Central memory CD4-positive, alpha-beta T cell (primary cell): ENCODE data around the gene TPCN2.

ENCODE experiments used
- DNase-seq: peaks from one replicate; pipeline ENCODE4 v3.0.0; 2022

Gene TPCN2

DNA sequence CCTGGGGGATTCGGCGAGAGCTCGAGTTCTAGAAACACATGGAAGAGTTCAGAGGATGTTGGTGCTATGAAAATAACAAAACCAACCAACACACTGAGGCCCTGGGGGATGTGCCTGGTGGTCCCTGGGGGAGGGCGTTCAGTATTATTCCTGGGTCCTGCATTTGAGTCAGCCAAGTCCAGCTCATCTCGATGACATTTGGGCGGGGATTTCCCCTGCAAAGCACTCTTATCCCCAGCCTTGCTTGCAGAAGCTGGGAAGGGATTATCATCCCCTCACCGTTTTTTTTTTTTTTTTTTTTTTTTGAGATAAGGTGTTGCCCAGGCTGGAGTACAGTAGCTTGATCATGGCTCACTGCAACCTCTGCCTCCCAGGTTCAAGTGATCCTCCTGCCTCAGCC is 104.9 kb downstream of the TPCN2 start:
- no peak for DNase-seq

DNA sequence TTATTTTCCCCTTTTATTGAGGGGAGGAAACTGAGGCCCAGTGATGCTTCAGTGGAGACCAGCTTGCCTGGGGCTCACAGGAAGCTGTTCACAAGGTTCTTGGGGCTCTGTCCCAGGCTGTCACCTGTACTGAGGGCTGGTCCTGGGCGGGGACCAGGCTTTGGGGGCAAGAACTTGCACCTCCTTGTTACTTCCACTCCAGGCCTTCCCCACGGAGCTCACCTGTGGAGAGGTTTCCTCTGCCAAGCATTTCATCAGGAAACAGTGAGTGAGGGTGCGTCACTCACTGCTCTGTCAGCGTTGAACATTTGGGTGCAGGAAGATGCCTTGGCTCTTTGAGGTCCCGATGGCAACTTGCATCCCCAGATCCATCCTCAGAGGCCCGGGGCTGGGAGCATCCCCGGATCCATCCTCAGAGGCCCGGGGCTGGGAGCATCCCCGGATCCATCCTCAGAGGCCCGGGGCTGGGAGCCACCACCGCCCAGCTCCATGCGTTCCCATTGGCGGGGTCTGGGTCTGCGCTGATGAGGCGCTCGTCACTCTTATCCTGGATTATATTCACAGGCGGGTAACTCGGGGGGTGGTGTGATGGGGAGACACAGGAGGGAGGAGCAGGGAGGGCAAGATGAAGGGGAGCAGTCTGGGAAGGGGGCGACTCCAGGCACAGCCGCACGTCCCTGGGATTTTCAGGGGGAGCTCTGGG is 105.6 kb downstream of the TPCN2 start:
- no peak for DNase-seq

- DNase-seq, result no peak
These were observed 106.2 kb downstream of the TPCN2 start for GRCh38 chr11:69154938-69155301.

DNA sequence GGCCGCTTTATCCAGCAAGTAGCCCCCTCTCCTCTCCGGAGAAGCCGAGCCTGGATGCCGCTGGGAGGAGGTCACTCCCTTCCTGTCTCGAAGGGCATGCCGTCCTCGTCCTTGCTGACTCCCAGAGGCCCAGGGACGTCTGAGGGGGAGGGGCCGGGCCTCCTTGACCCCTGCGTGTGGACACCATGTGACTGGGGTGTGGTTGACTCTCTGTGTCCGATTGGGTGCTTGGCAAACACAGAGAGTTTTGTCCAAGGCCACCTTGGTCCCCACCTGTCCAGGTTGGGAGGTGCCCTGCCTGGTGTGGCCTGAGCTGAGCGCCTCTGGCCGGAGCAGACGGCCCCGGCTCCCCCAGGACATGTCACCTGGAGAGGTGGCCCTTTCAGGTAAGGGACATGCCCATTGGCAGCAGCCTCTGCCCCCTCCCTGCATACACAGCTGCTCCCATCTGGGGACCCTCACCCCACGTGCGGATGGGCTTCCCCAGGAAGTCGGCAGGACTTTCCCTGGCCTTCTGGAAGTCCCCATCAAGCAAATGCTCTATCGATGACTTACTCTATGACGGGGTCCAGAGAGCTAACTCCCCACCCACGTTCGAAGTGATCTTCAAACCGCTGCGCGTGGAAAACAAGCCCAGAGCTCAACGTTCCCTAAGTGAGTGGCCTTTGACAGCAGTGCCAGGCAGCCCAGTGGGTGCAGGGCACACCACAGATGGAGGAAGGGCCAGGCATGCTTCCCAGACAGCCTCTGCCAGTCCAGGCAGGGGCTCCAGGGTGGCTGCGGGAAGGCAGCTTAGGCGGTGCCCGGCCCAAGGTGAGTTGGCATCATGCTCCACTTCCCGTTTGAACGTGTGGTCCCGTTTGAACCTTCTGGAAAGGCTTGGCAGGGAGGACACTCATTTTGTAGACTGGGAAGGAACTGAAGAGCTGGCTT is 106.8 kb downstream of the TPCN2 start, which contains the start of gene SMIM38:
TSS of gene SMIM38 (plus strand) at position 634 of the 933 bp plus-strand sequence. CDS start 1,912 bp downstream, outside the sequence.
- no peak for DNase-seq

- DNase-seq, result no peak
These were observed 107.5 kb downstream of the TPCN2 start for GRCh38 chr11:69156235-69156639.

DNA sequence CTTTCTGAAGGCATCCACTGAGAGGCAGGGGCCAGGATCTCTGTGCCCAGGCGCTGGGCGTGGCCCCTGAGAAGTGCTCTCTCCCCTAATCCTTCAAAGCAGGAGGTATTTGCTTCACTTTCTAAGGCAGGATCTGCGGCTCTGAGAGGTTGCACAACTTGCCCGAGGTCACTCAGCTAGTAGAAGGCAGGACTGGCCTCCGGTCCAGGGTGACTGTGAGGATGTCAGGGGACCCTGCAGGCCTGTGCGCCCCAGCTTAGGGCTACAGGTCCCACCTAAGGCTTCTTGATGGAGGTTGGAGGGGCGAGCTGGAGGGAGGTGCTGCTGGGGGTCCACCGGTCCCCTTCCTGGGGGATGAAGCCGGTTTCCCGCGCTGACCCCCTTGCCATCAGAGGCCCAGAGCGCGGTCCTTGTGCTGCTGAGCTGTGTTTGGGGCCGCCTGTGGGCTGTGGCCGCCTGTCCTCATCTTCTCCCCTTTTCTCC is 108.0 kb downstream of the TPCN2 start:
- no peak for DNase-seq

- no peak for DNase-seq
These were observed 108.6 kb downstream of the TPCN2 start for GRCh38 chr11:69157156-69157821.

- no peak for DNase-seq
These were observed 109.1 kb downstream of the TPCN2 start for GRCh38 chr11:69157822-69158231.

DNA sequence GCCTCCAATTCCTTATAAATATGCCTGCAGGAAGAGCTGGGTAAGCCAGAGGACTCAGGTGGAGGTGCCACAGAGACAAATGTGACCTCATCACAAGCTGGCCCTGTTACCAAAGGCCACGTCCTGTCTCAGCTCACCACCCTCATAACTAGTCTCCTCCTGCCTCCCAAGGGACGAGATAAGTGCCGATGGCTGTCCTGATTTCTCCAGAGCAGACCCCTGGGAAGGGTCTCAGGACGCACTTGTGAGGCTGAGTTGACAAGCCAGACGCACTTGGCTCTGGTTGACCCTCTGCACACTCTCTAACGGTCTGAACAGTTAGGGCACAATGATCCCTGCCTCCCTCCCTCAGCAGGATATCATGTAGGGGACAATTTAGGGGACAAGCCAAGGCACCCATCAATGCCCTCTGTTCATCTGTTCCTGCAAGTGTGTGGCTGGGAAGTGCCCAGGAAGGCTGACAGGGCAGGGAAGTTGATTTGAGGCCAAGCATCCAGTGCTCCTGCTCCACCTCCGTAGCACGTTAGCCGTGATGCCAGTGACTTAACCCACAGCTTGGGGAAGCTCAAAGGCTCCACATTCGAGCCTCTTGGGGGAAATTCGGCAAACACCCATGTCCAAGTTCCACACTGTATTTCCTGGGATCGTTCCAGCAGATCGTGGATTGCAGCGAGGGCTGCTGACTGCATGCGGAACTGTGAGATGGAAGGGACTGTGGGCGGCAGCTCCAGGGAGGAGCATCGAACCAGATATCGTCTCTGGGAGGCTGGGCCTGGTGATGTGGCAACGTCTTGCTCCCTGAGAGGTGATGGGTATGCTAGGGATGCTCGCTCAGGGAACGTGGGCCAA is 109.8 kb downstream of the TPCN2 start:
- DNase-seq, result no peak

GRCh38 chr11:69159150-69159852 is 110.6 kb downstream of the TPCN2 start:
- no peak for DNase-seq

DNA sequence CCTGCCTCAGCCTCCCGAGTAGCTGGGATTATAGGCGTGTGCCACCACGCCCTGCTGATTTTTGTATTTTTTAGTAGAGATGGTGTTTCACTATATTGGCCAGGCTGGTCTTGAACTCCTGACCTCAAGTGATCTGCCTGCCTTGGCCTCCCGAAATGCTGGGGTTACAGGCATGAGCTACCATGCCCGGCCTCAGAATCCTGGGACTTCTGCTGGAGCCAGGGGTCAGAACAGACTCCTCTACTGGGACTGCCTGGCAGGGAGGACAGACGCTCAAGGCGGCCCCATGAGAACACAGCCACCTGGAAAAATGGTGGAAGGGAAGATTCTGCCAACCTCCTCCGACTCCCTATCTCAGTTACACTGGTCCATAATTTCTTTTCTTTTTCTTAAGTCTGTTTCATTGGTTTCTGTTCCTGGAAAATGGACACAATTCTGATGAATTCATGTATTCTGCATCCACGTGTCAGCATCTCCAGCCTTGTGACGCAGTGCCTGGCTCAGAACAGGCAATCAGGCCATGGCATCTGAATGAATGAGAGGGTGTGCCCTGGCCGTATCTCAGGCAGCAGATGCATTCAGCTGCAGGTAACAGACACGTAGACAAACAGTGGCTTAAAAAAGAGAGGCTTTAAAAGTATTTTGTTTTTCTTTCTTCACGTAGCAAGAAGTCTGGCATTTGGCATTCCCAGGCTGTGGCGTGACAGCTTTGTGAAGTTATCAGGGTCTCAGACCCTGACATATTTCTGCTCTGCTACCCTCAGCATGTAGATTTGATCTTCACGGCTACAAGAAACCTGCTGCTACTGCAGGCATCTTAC is 111.8 kb downstream of the TPCN2 start:
- no peak for DNase-seq

- no peak for DNase-seq
These were observed 112.3 kb downstream of the TPCN2 start for GRCh38 chr11:69161117-69161407.

GRCh38 chr11:69162505-69162904 is 113.8 kb downstream of the TPCN2 start:
- no peak for DNase-seq

DNA sequence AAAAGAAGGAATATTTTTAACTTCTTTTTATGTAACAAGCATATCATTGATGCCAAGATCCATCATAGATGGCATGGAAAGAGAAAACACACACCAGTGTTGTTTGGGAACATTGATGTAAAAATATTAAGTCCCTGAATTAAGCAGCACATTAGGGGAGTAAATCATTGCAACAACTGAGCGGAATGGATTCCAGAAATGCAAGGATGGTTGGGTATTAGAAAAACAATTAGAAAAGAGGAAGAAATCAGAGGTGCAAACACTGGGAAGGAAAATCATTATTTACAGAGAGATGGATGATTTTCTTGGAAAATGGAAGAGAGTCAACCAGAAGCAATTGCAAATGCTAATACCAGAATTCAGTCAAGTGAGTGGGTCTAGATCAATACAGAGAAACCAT is 115.1 kb downstream of the TPCN2 start:
- no peak for DNase-seq

DNA sequence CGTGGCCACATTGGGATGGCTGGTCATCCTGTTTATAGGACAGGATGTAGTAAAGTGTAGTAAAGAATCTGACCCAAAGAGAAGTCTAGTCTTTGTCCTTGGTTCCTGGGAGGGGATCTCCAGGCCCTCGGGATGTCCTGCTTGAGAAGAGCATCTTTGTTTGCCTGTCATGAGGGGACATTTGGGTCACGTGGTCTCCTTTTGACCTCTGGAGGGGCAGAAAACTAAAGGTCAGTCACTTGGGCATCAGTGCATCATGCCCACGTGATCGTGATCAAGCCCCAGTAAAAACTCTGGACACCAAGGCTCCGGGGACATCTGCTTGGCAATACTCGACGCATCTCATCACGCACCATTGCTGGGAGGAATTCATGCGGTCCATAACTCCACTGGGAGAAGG is 116.1 kb downstream of the TPCN2 start:
- no peak for DNase-seq

- no peak for DNase-seq
These were observed 117.0 kb downstream of the TPCN2 start for GRCh38 chr11:69165775-69166174.

- no peak for DNase-seq
These were observed 117.7 kb downstream of the TPCN2 start for GRCh38 chr11:69166218-69167115.

GRCh38 chr11:69167130-69167915 is 118.6 kb downstream of the TPCN2 start:
- DNase-seq, result no peak
